ENCODE data around the gene TUBG1. TPM values are rescaled to one million over a fixed set of nuclear protein-coding genes. Genes with fewer than 3 reads are reported as not detected.

Gene TUBG1
- total and polyA plus RNA-seq, 10 of the 15 experiments (the other 5 are each of a cell fraction or from before 2014, with no cell fraction given), result 40.0 to 256 (median 107) TPM

- TF ChIP-seq ETV6 (conservative IDR thresholded peaks at IDR 0.05 in 1 of 2, IDR thresholded peaks at IDR 0.05 in 1 of 2; ENCODE audit: borderline replicate concordance in 1 of 2, low read depth in 1 of 2) (no peak), PBX3 (IDR thresholded peaks at IDR 0.05; ENCODE audit: insufficient replicate concordance, low read depth, low read length) (peak; percentile 90), MEF2B (IDR thresholded peaks at IDR 0.05; ENCODE audit: partially characterized antibody, poor library complexity, severe bottlenecking) (peak; percentile 59), SUPT20H (IDR thresholded peaks at IDR 0.05; ENCODE audit: borderline replicate concordance, control insufficient read depth, low read depth, low read length) (no peak), GATAD2B (conservative IDR thresholded peaks at IDR 0.05; ENCODE audit: low read depth) (no peak; the same call in 1 of the 2 replicates), EZH2 (IDR thresholded peaks at IDR 0.05; ENCODE audit: borderline replicate concordance, control insufficient read depth, low read depth, low read length) (no peak), SREBF2 (IDR thresholded peaks at IDR 0.05; ENCODE audit: low read length) (no peak)
Measured at GRCh38 chr17:42609182-42609813, at the start of gene TUBG1, which contains the start of gene RETREG3 (continued).

- SMC1A ChIA-PET (ENCODE audit: uncharacterized antibody, unreplicated experiment), result interaction anchor here (0.6 kb wide), 1 partner anchor 133 kb away, joined by 3 read pairs; no protein-coding TSS in a partner anchor
- H3K4me2 ChIP-seq (ENCODE audit: control insufficient read depth, insufficient read depth), result no peak overlapping the region
Measured at GRCh38 chr17:42560246-42560645, 49.2 kb upstream of the TUBG1 start.

More at GRCh38 chr17:42560246-42560645, 49.2 kb upstream of the TUBG1 start:
- no peak for DNase-seq (ENCODE audit: low read depth, low spot score)
- intact Hi-C loops (cut with micrococcal nuclease; ENCODE audit: unreplicated experiment) (no loop called here), in situ Hi-C loops (cut with MboI) (no loop called here)
- Histone ChIP-seq H3K4me3 (no peak overlapping the region), H3K27ac (ENCODE audit: control insufficient read depth, insufficient read depth) (no peak overlapping the region), H3K27me3 (replicated peaks in 1 of 2; ENCODE audit: control insufficient read depth in 2 of 2, insufficient read depth in 2 of 2, low read length in 1 of 2) (no peaks in the 10 kb centered on the region), H3K4me1 (ENCODE audit: control insufficient read depth, insufficient read depth, low read length) (peaks cover 17% of the 10 kb centered on the region), H2AFZ (ENCODE audit: control insufficient read depth, low read depth, low read length) (no peak overlapping the region), H3K9me3 (replicated peaks; ENCODE audit: control insufficient read depth, insufficient read depth, low read length) (no peaks in the 10 kb centered on the region), H3K79me2 (ENCODE audit: control insufficient read depth, insufficient read depth, low read length) (peaks cover 34% of the 10 kb centered on the region), H3K36me3 (ENCODE audit: control insufficient read depth in 2 of 2, insufficient read depth in 2 of 2, low read length in 1 of 2) (peaks cover 10 to 12% of the 10 kb centered on the region in 2 experiments; a peak in 3 of 4 replicates), H3K9ac (ENCODE audit: control insufficient read depth, insufficient read depth, low read length) (no peak overlapping the region), H4K20me1 (ENCODE audit: control insufficient read depth, insufficient read depth) (no peaks in the 10 kb centered on the region)
- POLR2A ChIA-PET, result interaction anchor here (0.7 kb wide), 1 partner anchor 509 kb away, joined by 3 read pairs; no protein-coding TSS in a partner anchor
- no peak for ATAC-seq
- RAD21 ChIA-PET (ENCODE audit: unreplicated experiment), result no interaction called here
- FAIRE-seq, result no peak
- WGBS (ENCODE audit: insufficient coverage, insufficient replicate concordance, low lambda C conversion rate, missing lambda C conversion rate), result 100% methylated on average over 3 of the region's 3 CpGs
- no TSS peak for BruUV-seq (replicated peaks)
- TF ChIP-seq ZNF217 (IDR thresholded peaks at IDR 0.05) (no peak), MEF2B (IDR thresholded peaks at IDR 0.05; ENCODE audit: partially characterized antibody, poor library complexity, severe bottlenecking) (no peak), ESRRA (IDR thresholded peaks at IDR 0.05; ENCODE audit: low read length) (no peak), ATF3 (IDR thresholded peaks at IDR 0.05; ENCODE audit: borderline replicate concordance, extremely low read depth, low read depth, low read length) (no peak), JUND (IDR thresholded peaks at IDR 0.05; ENCODE audit: low read depth, low read length) (no peak), KLF5 (IDR thresholded peaks at IDR 0.05; ENCODE audit: partially characterized antibody) (no peak), SMAD1 (IDR thresholded peaks at IDR 0.05; ENCODE audit: low read depth, partially characterized antibody) (no peak), RFX5 (IDR thresholded peaks at IDR 0.05; ENCODE audit: low read depth, low read length) (no peak), TCF7 (IDR thresholded peaks at IDR 0.05; ENCODE audit: borderline replicate concordance) (no peak), ATF7 (IDR thresholded peaks at IDR 0.05; ENCODE audit: low read depth) (no peak), IKZF2 (IDR thresholded peaks at IDR 0.05) (no peak), PAX5 (IDR thresholded peaks at IDR 0.05; ENCODE audit: borderline replicate concordance, low read depth, low read length) (no peak), CHD4 (IDR thresholded peaks at IDR 0.05) (no peak), BCL11A (IDR thresholded peaks at IDR 0.05; ENCODE audit: low read depth, low read length) (no peak), FOS (IDR thresholded peaks at IDR 0.05; ENCODE audit: borderline replicate concordance, extremely low read depth, insufficient read length) (no peak)
- CTCF ChIA-PET, result interaction anchor here (1.0 kb wide), 1 partner anchor 12 kb away, joined by 3 read pairs; no protein-coding TSS in a partner anchor
